Activated CD8-positive, alpha-beta memory T cell treated with anti-CD3 and anti-CD28 coated beads for 36 hours (primary cell): ENCODE results near the gene ATP6V1A. TPM values are rescaled to one million over a fixed set of nuclear protein-coding genes. Genes with fewer than 3 reads are reported as not detected.
"Not testable (repeated sequence)": the region's sequence is repeated elsewhere in the genome, so short reads cannot be mapped to it uniquely, and the experiment has no call there.

Source experiments
- CTCF ChIA-PET: fragments of 350-600 bp; sonication (Branson Sonifier 250); formaldehyde crosslinking; loops from one replicate; lab custom pipeline; 2021; ENCODE audit warnings: antibody characterized with exemption; lab: Charles Lee
- POLR2A ChIA-PET: fragments of 350-600 bp; sonication (Branson Sonifier 250); formaldehyde crosslinking; loops from one replicate; lab custom pipeline; 2021; ENCODE audit warnings: antibody characterized with exemption; lab: Charles Lee
- total RNA-seq, 2 experiments: library from RNA; stranded (reverse); gene quantifications; one replicate each; pipeline ENCODE4 v1.2.3, GENCODE V29; 2021

The ATP6V1A gene
- total RNA-seq, 2 experiments from 2014 or later: 50.5 to 54.5 TPM

DNA sequence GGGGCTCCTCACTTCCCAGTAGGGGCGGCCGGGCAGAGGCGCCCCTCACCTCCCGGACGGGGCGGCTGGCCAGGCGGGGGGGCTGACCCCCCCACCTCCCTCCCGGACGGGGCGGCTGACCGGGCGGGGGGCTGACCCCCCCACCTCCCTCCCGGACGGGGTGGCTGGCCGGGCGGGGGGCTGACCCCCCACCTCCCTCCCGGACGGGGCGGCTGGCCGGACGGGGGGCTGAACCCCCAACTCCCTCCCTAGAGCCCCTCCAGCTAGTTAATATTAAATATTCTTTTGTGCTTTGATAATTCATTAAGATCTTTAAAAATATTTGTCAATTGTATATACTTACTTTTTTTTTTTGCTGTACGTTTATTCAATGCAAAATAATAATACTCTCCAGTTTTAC, 103.0 kb downstream of the ATP6V1A start:
- POLR2A ChIA-PET, CTCF ChIA-PET: not testable (repeated sequence)

DNA sequence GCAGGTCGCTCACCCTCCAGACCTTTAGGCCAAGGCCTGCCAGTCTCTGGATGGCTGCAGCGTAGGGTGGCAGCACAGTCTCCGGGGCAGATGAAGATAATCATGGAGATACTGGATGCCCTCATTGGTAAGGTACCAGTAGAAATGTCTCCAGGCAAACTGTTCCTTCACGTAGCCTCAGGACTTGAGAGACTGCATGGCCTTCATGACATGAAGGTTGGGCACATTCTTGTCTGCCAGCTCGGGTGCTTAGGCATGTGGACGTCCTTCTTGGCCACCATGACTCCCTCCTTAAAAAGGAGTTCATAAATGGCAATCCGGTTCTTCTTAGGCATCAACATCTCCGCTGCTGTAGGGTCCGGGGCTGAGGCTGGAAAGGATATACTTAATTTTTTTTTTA, 103.6 kb downstream of the ATP6V1A start:
- CTCF ChIA-PET, POLR2A ChIA-PET: not testable (repeated sequence)

DNA sequence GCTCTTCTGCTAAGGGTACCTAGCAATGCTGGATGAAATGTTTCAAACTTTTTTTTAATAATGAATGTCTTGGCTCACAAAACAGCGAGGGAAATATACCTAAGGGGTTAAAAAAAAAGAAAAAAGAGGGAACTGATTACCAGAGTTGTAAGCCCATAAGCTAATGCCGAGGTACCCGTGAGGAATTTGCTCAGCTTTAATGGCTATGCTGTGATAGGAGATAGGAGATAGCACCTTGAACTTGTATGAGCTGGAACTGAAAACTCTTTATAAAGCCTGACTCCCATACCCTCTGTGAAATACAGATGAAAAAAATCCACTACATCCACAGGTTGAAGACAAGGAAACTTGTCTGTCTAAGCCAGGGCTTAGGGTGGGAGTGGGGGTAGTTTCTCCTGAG, 105.7 kb downstream of the ATP6V1A start:
- CTCF ChIA-PET: no interaction called here
- POLR2A ChIA-PET: no interaction called here

Other genes starting within 250 kb of the ATP6V1A start
- 10 to 100 TPM; 23.7 to 23.8 TPM for gene SPICE1, start 231.9 kb upstream of the ATP6V1A start, total RNA-seq
- 10 to 100 TPM; 13.5 to 14.2 TPM for gene SIDT1, start 214.5 kb upstream of the ATP6V1A start, total RNA-seq
- gene USF3, start 50.4 kb upstream of the ATP6V1A start, total RNA-seq: 10 to 100 TPM; 12.4 to 12.6 TPM
- 100 to 1,000 TPM; 197 to 202 TPM for gene NAA50, start 786 bp upstream of the ATP6V1A start, total RNA-seq
- under 1 TPM; 0.21 to 0.34 TPM for gene GRAMD1C, start 91.8 kb downstream of the ATP6V1A start, total RNA-seq
- gene ZDHHC23, start 201.0 kb downstream of the ATP6V1A start, total RNA-seq: 1 to 10 TPM; 3.9 to 4.1 TPM